ENCODE data around the gene HLF.

The HLF gene

GRCh38 chr17:55275894-55276804, 11.4 kb downstream of the HLF start:
- DNase-seq (ENCODE audit: low spot score): no peak

DNA sequence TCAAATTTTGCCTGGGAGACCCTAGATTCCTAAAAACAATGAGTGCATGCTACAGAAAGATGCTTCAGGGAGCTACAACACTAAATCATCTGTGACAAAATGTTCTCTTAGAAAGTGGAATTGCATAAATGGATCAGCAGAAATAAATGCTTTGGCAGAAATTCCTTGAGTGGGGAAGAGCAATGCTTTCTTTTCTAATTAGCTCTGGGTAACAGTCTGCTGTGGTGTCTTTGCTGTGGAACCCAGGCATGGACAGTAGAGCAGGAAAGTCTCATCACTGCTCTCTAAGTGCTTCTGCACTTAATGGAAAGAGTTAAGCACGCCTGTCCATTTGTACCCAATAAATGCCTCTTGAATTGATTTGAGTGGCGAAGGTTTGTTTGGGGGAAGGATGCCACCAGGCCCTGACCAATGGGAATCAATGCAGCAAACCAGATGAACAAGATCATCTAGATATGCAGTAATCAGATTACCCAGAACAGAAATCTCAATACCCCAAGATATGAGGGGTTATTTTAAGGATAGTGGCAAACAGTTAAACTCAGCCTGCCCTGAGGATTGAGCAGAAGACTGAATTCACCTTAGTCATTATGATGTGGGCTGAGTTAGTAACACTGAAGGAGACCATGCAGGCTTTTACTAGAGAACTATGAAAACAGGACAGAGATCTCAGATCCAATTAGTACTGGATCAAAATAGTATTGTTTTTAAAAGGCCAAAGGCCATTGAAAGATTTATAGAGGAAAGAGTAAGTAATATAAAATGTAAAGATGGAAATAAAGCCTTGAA, 13.6 kb downstream of the HLF start:
- DNase-seq (ENCODE audit: low spot score): no peak

DNA sequence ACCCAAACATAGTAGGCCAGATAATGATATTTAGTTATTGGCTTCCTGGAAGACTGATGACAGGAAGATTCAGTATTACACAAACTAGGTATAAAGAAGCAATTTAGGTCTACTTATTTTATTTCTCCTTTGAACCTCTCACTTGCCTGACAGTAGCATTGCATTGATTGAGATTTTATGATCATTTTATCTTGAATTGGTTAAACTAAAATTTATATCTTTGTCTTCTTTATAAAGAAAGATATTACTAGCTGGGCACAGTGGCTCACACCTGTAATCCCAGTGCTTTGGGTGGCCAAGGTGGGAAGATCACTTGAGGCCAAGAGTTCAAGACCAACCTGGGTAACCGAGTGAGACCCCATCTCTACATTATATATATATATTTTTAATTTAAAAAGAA, 14.4 kb downstream of the HLF start:
- DNase-seq (ENCODE audit: low spot score): no peak

DNA sequence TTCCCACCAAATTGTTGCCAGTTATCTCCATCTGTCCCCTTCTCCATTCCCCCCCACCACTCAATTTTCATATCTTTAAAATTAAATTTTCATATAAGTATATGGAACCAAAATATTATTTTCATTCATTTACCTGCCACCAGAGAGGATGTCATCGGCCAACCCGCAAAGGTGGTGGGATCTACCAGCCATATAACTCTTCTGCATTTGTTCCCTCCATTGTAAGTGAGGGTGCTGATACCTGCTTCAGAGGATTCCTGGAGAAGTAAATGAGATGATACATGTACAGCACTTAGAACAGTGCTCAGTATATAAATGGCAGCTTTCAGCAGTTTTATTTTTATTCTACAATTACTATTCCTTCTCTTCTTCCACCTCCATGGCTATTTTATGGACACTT, 15.0 kb downstream of the HLF start:
- no peak for DNase-seq (ENCODE audit: low spot score)

DNA sequence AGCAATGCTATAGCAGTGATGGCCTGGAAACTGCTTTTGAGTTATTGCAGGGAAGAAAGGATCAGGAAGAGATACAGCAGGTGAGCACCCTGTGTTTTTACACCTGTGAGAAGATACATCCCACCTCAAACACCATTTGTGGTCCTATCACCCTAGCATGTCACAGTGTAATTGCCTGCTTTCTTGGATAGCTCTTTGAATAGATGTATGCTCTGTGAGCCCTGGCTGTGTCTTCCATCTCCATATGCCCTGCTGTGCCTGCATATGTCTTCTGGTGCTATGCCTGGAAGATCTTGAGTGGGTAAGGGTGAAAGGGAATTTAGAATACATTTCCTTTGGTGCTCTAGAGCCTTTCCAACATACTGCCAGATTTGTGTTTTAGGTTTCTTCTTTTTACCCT, 15.5 kb downstream of the HLF start:
- DNase-seq (ENCODE audit: low spot score): no peak

GRCh38 chr17:55281649-55282378, 17.1 kb downstream of the HLF start:
- DNase-seq (ENCODE audit: low spot score): no peak

GRCh38 chr17:55282379-55282702, 17.6 kb downstream of the HLF start:
- no peak for DNase-seq (ENCODE audit: low spot score)

DNA sequence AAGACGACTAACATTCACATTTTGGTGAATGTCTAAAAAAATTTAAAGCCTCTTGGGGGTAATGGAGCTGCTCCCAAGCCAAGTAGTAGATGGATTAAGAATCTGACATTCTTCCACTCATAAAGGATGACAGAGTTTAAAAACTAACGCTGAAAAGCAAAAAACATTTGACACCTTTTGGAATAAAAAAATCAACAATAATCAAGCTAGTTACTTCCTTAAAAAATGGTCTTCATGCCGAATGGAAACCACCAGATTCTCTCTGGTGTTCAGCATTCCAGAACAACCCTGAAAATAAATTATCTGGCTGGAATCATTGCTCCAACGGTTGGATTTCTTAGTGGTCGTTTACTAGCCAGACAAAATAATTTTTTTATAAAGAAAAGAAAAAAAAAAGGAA, 18.0 kb downstream of the HLF start:
- DNase-seq (ENCODE audit: low spot score): no peak

- DNase-seq (ENCODE audit: low spot score): no peak
Measured at GRCh38 chr17:55283256-55283965, 18.7 kb downstream of the HLF start.

DNA sequence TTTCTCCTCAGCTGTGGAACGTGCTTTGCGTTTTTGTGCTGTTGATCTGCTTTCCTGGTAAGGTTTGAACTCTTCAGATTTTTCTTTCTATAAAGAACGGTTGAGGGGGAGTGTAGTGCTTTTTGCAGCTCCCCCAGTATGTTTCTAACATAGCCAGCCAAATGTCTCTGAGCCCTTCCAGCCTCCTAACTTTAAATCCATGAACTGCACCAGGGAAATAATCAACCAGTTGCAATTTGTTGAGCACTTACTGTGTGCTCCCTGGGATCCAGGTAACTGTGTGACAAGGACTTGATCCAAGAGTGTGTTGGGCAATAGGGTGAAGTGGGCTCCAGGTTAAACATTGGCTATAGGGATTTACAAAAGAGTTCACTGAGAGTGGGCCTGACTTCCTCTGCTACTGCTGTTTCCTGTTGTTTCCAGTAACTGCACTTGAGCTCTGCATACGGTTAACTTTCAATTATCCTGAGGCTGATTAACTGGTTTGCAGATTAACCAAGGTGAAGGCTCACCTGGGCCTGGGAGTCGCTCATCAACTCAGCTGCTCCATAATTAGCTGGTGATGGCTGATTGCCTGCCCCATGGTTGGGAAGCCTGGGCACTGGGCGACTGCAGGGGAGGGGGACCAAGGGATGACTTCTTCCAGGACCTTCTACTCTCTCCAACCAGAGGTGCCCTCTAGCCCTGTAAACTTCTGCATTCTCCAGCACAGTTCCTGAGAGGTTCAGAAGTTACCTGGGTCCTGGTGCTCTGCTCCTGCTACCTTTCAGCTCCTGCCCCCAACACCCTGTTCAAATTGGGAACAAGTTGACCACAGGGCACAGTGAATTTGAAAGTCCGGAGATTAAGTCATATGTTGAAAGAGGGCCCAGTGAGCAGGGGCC, 19.5 kb downstream of the HLF start:
- no peak for DNase-seq (ENCODE audit: low spot score)

DNA sequence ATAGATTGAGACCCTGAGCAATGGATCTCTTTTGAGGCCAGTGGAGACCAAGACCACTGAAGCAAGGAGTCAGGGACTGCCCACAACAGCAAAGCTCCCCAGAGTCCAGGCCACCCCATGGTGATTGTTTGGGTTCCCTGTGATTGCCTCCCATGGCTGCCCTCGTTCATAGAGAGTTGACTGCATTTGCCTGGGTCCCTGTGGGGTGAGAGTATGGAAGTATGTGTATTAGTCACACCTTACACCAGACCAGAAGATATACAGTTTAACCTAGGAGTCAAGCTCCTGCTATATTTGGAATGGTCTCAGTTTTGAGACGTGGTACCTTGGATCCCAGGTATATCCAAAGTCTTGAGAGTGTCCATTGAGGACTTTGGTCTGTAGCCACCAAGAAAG, 20.2 kb downstream of the HLF start:
- no peak for DNase-seq (ENCODE audit: low spot score)

DNA sequence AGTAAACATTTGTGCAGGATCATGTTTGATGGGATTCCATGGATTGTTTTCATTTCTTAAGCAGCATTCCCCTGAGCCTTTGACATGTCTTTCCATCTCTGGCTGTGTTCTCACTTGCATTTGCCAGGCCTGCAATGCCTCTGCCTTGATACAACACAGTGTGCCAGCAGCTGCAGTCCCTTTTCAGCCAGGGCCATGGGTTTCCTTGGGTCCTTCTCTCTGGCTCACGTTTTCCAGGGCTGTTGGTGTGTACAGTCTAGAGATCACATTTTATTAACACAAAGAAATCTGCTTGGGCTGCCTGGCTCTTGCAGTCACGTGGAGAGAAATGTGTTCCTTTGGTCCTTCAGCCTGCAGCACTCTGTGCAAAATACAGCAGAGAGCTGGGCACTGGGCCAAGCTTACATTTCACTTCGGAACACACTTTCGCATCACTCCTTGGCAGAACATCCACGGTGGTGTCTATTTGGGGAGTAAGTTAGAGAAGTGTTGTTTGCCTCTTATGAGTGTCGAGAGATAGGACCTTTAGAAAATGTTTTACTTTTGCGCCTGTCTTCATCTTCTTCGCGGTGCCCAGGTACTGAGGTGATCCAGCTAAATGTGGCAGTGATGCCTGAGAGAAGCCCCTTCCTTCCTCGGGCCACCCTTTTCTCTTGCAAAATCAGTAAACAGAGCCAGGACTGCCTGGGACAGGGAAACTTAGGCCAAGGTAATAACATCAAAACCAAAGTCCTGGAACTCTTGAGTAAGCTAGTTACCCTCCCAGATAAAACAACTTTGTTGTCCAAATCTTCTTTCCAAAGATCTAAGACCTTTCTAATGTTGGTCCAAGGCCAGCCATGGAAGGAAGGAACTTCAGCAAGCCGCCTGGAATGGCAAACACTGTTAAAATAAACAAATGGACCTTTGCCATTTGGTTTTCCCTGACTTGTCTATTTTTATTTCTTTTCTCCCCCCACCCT, 20.9 kb downstream of the HLF start:
- DNase-seq (ENCODE audit: low spot score): no peak

- no peak for DNase-seq (ENCODE audit: low spot score)
Measured at GRCh38 chr17:55286681-55287589, 22.2 kb downstream of the HLF start.

- DNase-seq (ENCODE audit: low spot score): no peak
Measured at GRCh38 chr17:55288356-55289105, 23.8 kb downstream of the HLF start.

DNA sequence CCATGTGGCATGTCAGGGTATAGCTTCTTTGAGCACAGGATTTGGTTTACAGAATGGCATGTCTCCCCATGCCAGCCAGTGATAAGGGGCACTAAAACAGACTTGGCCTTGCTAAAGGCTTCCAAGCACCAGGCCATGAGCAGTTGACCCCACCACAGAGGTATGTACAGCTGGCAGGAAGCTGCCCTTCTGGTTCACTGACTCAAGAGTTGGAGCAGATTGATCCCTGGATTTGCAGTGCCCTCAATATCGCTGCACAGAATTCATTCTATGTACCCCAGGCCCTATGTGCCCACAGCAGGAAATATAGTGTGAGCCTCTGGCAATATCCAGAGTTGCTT, 24.3 kb downstream of the HLF start:
- no peak for DNase-seq (ENCODE audit: low spot score)

DNA sequence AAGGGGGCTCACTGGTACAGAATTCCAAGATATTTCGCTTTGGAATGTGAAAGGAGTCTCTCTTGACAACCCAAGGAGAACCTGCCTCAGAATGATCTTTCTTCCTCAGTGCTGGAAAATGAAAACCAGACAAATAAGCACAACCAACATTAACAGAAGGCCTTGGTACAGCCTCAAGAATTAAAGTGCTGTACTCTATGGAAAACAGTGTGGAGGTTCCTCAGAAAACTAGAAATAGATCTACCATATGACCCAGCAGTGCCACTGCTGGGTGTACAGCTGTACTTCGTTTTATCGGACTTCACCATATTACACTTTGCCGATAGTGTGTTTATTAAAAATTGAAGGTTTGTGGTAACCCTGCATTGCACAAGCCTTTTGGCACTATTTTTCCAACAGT, 25.2 kb downstream of the HLF start:
- DNase-seq (ENCODE audit: low spot score): no peak

- DNase-seq (ENCODE audit: low spot score): no peak
Measured at GRCh38 chr17:55290492-55291113, 25.8 kb downstream of the HLF start.

- DNase-seq (ENCODE audit: low spot score): no peak
Measured at GRCh38 chr17:55291114-55291507, 26.4 kb downstream of the HLF start.

All from GM03348 (cell line).